Skeletal muscle satellite cell (primary cell): ENCODE data around the gene PTPRZ1.

Experiments used
- H3K27me3 ChIP-seq: 2 replicates; pipeline ENCODE4 v1.7.0; 2013; ENCODE audit warnings: low read length; ENCODE audit not compliant: control insufficient read depth, insufficient read depth
- H3K36me3 ChIP-seq: 2 replicates; pipeline ENCODE4 v1.7.0; 2013; ENCODE audit warnings: mild to moderate bottlenecking, control low read depth, low read length; ENCODE audit not compliant: insufficient read depth
- H3K4me1 ChIP-seq: 2 replicates; pipeline ENCODE4 v1.7.0; 2013; ENCODE audit warnings: low read length; ENCODE audit not compliant: control insufficient read depth, insufficient read depth
- H3K4me2 ChIP-seq: 2 replicates; pipeline ENCODE4 v1.7.0; 2013; ENCODE audit warnings: mild to moderate bottlenecking, low read length
- H3K4me3 ChIP-seq: 2 replicates; pipeline ENCODE4 v1.7.0; 2013; ENCODE audit warnings: low read length
- H3K9ac ChIP-seq: 2 replicates; pipeline ENCODE4 v1.7.0; 2013; ENCODE audit warnings: mild to moderate bottlenecking, low read depth, low read length, moderate library complexity
- H3K9me3 ChIP-seq: replicated peaks from 2 replicates; pipeline ENCODE4 v1.7.0; 2013; ENCODE audit warnings: mild to moderate bottlenecking, control low read depth, low read length

The PTPRZ1 gene

GRCh38 chr7:121960678-121961077, 87.7 kb downstream of the PTPRZ1 start:
- Histone ChIP-seq H3K4me2 (peak overlapping the region; percentile 34), H3K4me3 (no peak overlapping the region), H3K36me3 (no peaks in the 10 kb centered on the region), H3K4me1 (peaks cover 16% of the 10 kb centered on the region), H3K27me3 (no peaks in the 10 kb centered on the region), H3K9ac (peak overlapping the region; percentile 15), H3K9me3 (no peaks in the 10 kb centered on the region)

- no peaks in the 10 kb centered on the region for H3K36me3 ChIP-seq
- no peak overlapping the region for H3K4me3 ChIP-seq
- peaks cover 16% of the 10 kb centered on the region for H3K4me1 ChIP-seq
- H3K4me2 ChIP-seq: peak overlapping the region; percentile 34
- no peak overlapping the region for H3K9ac ChIP-seq
- H3K9me3 ChIP-seq: no peaks in the 10 kb centered on the region
- H3K27me3 ChIP-seq: no peaks in the 10 kb centered on the region
These were observed 88.3 kb downstream of the PTPRZ1 start for GRCh38 chr7:121961089-121961867.

GRCh38 chr7:121966276-121966934, 93.4 kb downstream of the PTPRZ1 start:
- H3K36me3 ChIP-seq: no peaks in the 10 kb centered on the region

GRCh38 chr7:121966935-121967332, 94.0 kb downstream of the PTPRZ1 start:
- no peaks in the 10 kb centered on the region for H3K9me3 ChIP-seq
- no peaks in the 10 kb centered on the region for H3K27me3 ChIP-seq
- H3K4me1 ChIP-seq: peaks cover under 1% of the 10 kb centered on the region
- no peak overlapping the region for H3K4me2 ChIP-seq
- no peak overlapping the region for H3K4me3 ChIP-seq
- no peaks in the 10 kb centered on the region for H3K36me3 ChIP-seq
- H3K9ac ChIP-seq: no peak overlapping the region

More at GRCh38 chr7:121966276-121966934, 93.4 kb downstream of the PTPRZ1 start:
- Histone ChIP-seq H3K9ac (no peak overlapping the region), H3K4me1 (peaks cover 5% of the 10 kb centered on the region), H3K4me2 (no peak overlapping the region), H3K4me3 (no peak overlapping the region), H3K9me3 (no peaks in the 10 kb centered on the region), H3K27me3 (no peaks in the 10 kb centered on the region)

GRCh38 chr7:121985476-121986030, 112.6 kb downstream of the PTPRZ1 start:
- Histone ChIP-seq H3K9ac (no peak overlapping the region), H3K4me1 (no peaks in the 10 kb centered on the region), H3K4me2 (no peak overlapping the region), H3K9me3 (no peaks in the 10 kb centered on the region), H3K27me3 (no peaks in the 10 kb centered on the region), H3K36me3 (no peaks in the 10 kb centered on the region), H3K4me3 (no peak overlapping the region)

- Histone ChIP-seq H3K9me3 (no peaks in the 10 kb centered on the region), H3K9ac (no peak overlapping the region), H3K27me3 (no peaks in the 10 kb centered on the region), H3K4me3 (no peak overlapping the region), H3K4me1 (no peaks in the 10 kb centered on the region), H3K36me3 (no peaks in the 10 kb centered on the region), H3K4me2 (no peak overlapping the region)
These were observed 119.1 kb downstream of the PTPRZ1 start for GRCh38 chr7:121992068-121992467.

- Histone ChIP-seq H3K27me3 (no peaks in the 10 kb centered on the region), H3K9me3 (no peaks in the 10 kb centered on the region), H3K9ac (no peak overlapping the region), H3K36me3 (no peaks in the 10 kb centered on the region), H3K4me1 (no peaks in the 10 kb centered on the region), H3K4me3 (no peak overlapping the region), H3K4me2 (peak overlapping the region; percentile 34)
These were observed 121.9 kb downstream of the PTPRZ1 start for GRCh38 chr7:121994625-121995410.

- no peaks in the 10 kb centered on the region for H3K27me3 ChIP-seq
These were observed 133.7 kb downstream of the PTPRZ1 start for GRCh38 chr7:122006687-122007086.

GRCh38 chr7:122010116-122010515, 137.2 kb downstream of the PTPRZ1 start:
- Histone ChIP-seq H3K36me3 (no peaks in the 10 kb centered on the region), H3K27me3 (no peaks in the 10 kb centered on the region), H3K4me1 (no peaks in the 10 kb centered on the region), H3K4me2 (no peak overlapping the region), H3K9me3 (no peaks in the 10 kb centered on the region), H3K4me3 (no peak overlapping the region), H3K9ac (no peak overlapping the region)

More at GRCh38 chr7:122006687-122007086, 133.7 kb downstream of the PTPRZ1 start:
- Histone ChIP-seq H3K36me3 (no peaks in the 10 kb centered on the region), H3K9ac (no peak overlapping the region), H3K9me3 (no peaks in the 10 kb centered on the region), H3K4me2 (no peak overlapping the region), H3K4me1 (no peaks in the 10 kb centered on the region), H3K4me3 (no peak overlapping the region)

- H3K4me3 ChIP-seq: no peak overlapping the region
- no peak overlapping the region for H3K9ac ChIP-seq
- H3K9me3 ChIP-seq: no peaks in the 10 kb centered on the region
- no peaks in the 10 kb centered on the region for H3K36me3 ChIP-seq
- H3K4me2 ChIP-seq: no peak overlapping the region
- no peaks in the 10 kb centered on the region for H3K27me3 ChIP-seq
- no peaks in the 10 kb centered on the region for H3K4me1 ChIP-seq
These were observed 140.1 kb downstream of the PTPRZ1 start for GRCh38 chr7:122013065-122013464.

GRCh38 chr7:122013630-122014029, 140.7 kb downstream of the PTPRZ1 start:
- Histone ChIP-seq H3K4me3 (no peak overlapping the region), H3K9ac (no peak overlapping the region), H3K9me3 (no peaks in the 10 kb centered on the region), H3K27me3 (no peaks in the 10 kb centered on the region), H3K4me1 (no peaks in the 10 kb centered on the region), H3K4me2 (no peak overlapping the region), H3K36me3 (no peaks in the 10 kb centered on the region)
